Measurements from ENCODE around the gene CARNS1. TPM values are rescaled to one million over a fixed set of nuclear protein-coding genes. Genes with fewer than 3 reads are reported as not detected.

CARNS1 gene
- total RNA-seq, 4 donors from 2014 or later, result 0.09 to 0.76 (median 0.25) TPM

DNA sequence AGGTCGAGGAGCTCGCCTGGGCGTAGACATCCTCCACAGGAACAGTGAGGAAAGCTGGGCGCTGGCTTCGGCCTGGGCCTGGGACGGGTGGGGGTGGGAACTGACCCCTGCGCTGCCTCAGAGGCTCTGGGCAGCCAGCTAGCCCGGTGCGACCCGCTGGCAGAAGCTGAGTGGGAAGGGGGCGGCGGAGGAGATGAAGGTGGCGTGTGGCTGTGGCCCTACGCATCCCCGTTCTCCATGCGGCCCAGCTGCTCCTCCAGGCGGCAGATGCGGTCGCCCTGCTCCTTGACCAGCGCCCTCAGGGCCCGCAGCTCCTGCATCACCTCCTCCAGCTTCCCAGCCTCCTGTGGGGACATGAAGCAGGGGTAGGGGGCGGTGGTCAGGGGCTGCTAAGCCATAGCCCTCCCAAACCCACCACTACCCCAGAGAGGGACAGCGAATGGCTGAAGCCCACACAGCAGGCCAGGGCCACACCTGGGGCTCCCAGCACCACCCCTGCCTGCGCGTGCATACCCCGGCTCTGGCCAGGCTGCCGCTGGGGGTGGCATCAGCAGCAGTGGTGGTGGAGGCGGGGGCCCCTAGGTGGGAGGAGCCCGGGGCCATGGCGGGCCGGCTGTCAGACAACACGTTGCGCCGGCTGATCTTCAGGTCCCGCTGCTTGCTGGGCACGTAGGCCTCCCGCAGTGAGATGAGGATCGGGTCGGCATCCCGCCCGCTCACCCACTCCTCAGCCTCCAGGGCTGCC, 22.9 kb downstream of the CARNS1 start:
- Histone ChIP-seq H3K27me3 (no peaks in the 10 kb centered on the region), H3K4me3 (peak overlapping the region; percentile 8 to 58 (median 40)), H3K9me3 (no peaks in the 10 kb centered on the region), H3K4me1 (peaks cover 52 to 91% (median 56%) of the 10 kb centered on the region in 3 donors), H3K36me3 (peaks cover 33 to 88% (median 46%) of the 10 kb centered on the region in 3 donors), H3K27ac (peak overlapping the region; percentile 25 to 84 (median 66))
- TF ChIP-seq, protein P1, sequence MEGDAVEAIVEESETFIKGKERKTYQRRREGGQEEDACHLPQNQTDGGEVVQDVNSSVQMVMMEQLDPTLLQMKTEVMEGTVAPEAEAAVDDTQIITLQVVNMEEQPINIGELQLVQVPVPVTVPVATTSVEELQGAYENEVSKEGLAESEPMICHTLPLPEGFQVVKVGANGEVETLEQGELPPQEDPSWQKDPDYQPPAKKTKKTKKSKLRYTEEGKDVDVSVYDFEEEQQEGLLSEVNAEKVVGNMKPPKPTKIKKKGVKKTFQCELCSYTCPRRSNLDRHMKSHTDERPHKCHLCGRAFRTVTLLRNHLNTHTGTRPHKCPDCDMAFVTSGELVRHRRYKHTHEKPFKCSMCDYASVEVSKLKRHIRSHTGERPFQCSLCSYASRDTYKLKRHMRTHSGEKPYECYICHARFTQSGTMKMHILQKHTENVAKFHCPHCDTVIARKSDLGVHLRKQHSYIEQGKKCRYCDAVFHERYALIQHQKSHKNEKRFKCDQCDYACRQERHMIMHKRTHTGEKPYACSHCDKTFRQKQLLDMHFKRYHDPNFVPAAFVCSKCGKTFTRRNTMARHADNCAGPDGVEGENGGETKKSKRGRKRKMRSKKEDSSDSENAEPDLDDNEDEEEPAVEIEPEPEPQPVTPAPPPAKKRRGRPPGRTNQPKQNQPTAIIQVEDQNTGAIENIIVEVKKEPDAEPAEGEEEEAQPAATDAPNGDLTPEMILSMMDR (IDR thresholded peaks at IDR 0.05), result no peak
- peak in 2 of 4 donors; percentile 12 to 62 for TF ChIP-seq POLR2A (IDR thresholded peaks at IDR 0.05)
- WGBS, 2 donors, result 80 to 100% methylated on average over 1 to 17 of the region's 41 CpGs
- no peak for DNase-seq
- intact Hi-C loops (cut with DNase I), result no loop called here

GRCh38 chr11:67439321-67440228, 24.1 kb downstream of the CARNS1 start:
- Histone ChIP-seq H3K9me3 (no peaks in the 10 kb centered on the region), H3K27me3 (no peaks in the 10 kb centered on the region), H3K27ac (peak overlapping the region; percentile 11 to 84 (median 66)), H3K36me3 (peaks cover 21 to 76% (median 34%) of the 10 kb centered on the region in 3 donors), H3K4me3 (peak overlapping the region in 2 of 4 donors; percentile 12 to 41), H3K4me1 (peaks cover 52 to 88% (median 57%) of the 10 kb centered on the region in 3 donors)
- no peak for DNase-seq
- intact Hi-C loops (cut with DNase I), result no loop called here
- 61% methylated on average over 8 to 14 of the region's 31 CpGs for WGBS, 2 donors
- TF ChIP-seq POLR2A (IDR thresholded peaks at IDR 0.05), result no peak
- TF ChIP-seq, protein P1 (IDR thresholded peaks at IDR 0.05), result peak in 3 of 6 experiments; percentile 8 to 28 (median 11)

DNA sequence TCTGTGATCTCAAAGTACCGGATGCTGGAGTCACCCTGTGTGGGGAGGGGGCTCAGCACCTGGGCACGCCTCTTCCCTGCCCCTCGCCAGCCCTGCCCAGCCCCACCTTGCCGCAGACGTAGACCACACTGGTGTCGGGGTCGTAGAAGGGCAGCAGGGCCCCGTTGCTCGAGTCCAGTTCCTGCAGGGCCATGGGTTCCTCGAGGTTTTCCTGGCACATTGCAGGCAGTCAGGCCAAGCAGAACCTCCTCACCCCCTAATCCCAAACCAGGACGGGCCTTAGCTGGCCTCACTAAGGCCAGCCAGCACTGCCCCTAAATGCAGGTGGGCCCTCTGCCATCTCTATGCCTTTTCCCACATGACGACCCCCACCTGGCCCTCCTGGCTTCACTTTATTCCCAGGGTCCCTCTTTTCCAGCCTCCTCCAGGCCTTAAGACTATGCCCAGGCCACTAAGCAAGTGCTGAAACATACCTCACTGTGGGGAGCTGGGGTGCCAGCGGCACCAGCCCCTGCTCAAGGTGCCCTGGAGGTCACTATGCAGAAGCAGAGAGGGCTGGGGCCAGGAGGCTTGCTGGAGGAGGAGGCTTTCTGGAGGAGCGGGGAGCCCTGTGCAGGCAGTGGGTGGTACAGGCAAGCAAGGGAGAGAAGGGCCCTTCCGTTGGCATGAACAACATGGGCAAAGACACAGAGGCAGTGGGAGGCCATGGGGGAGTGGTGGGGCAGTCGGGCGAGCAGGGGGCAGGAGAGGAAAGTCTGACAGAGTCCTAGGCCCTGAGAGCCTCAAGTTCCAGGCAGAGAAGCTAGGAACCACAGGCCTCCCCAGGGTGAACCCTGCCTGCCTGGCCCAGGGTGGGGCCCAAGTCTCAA, 25.0 kb downstream of the CARNS1 start:
- DNase-seq, result no peak
- no peaks in the 10 kb centered on the region for H3K9me3 ChIP-seq
- TF ChIP-seq POLR2A (IDR thresholded peaks at IDR 0.05), result no peak
- TF ChIP-seq, protein P1 (IDR thresholded peaks at IDR 0.05), result no peak
- H3K27me3 ChIP-seq, result no peaks in the 10 kb centered on the region
- H3K36me3 ChIP-seq, result peaks cover 19 to 67% (median 28%) of the 10 kb centered on the region in 3 donors
- WGBS, 2 donors, result 70 to 90% methylated on average over 2 to 6 of the region's 17 CpGs
- intact Hi-C loops (cut with DNase I), result no loop called here
- peak overlapping the region in 1 of 4 donors; percentile 12 for H3K4me3 ChIP-seq
- peaks cover 43 to 88% (median 53%) of the 10 kb centered on the region in 3 donors for H3K4me1 ChIP-seq
- peak overlapping the region; percentile 6 to 84 (median 66) for H3K27ac ChIP-seq

GRCh38 chr11:67441098-67441563, 25.7 kb downstream of the CARNS1 start:
- H3K9me3 ChIP-seq, result no peaks in the 10 kb centered on the region
- peak overlapping the region in 3 of 4 donors; percentile 53 to 84 (median 79) for H3K27ac ChIP-seq
- TF ChIP-seq, protein P1 (IDR thresholded peaks at IDR 0.05), result no peak
- no peak for TF ChIP-seq POLR2A (IDR thresholded peaks at IDR 0.05)
- H3K4me3 ChIP-seq, result no peak overlapping the region
- intact Hi-C loops (cut with DNase I), result no loop called here
- peaks cover 19 to 60% (median 22%) of the 10 kb centered on the region in 3 donors for H3K36me3 ChIP-seq
- H3K4me1 ChIP-seq, result peaks cover 39 to 82% (median 47%) of the 10 kb centered on the region in 3 donors
- H3K27me3 ChIP-seq, result no peaks in the 10 kb centered on the region
- WGBS, 2 donors, result 78 to 87% methylated on average over 5 to 8 of the region's 21 CpGs
- DNase-seq, result no peak

All from esophagus squamous epithelium (tissue), 5 donors.